VCaP (cell line): Measurements from ENCODE around the gene CUZD1.

ENCODE experiments used
- H3K27ac ChIP-seq: fragments of 450-650 bp; 2 replicates; pipeline ENCODE4 v1.5.1; 2017
- CTCF ChIP-seq: fragments of 450-650 bp; conservative IDR thresholded peaks from 2 replicates; pipeline ENCODE4 v1.5.1; 2017; ENCODE audit warnings: mild to moderate bottlenecking, moderate library complexity

The CUZD1 gene

GRCh38 chr10:122850705-122851640, 5.3 kb upstream of the CUZD1 start:
- H3K27ac ChIP-seq: peak overlapping the region; percentile 53
- no peak for TF ChIP-seq CTCF

- TF ChIP-seq CTCF: no peak
- H3K27ac ChIP-seq: peak overlapping the region; percentile 53
These were observed 4.4 kb upstream of the CUZD1 start for GRCh38 chr10:122849900-122850605.

GRCh38 chr10:122849090-122849489, 3.4 kb upstream of the CUZD1 start:
- TF ChIP-seq CTCF: no peak
- H3K27ac ChIP-seq: peak overlapping the region; percentile 53; the same call in 1 of the 2 replicates

GRCh38 chr10:122847782-122848604, 2.3 kb upstream of the CUZD1 start:
- H3K27ac ChIP-seq: no peak overlapping the region

GRCh38 chr10:122844146-122844545, 1.5 kb downstream of the CUZD1 start:
- no peak for TF ChIP-seq CTCF

More at GRCh38 chr10:122847782-122848604, 2.3 kb upstream of the CUZD1 start:
- TF ChIP-seq CTCF: no peak

GRCh38 chr10:122841569-122841968, 4.1 kb downstream of the CUZD1 start:
- H3K27ac ChIP-seq: no peak overlapping the region
- TF ChIP-seq CTCF: no peak

More at GRCh38 chr10:122844146-122844545, 1.5 kb downstream of the CUZD1 start:
- no peak overlapping the region for H3K27ac ChIP-seq

- H3K27ac ChIP-seq: no peak overlapping the region
- TF ChIP-seq CTCF: no peak
These were observed 6.2 kb downstream of the CUZD1 start for GRCh38 chr10:122839505-122839904.
